ENCODE results near the gene INPP5A.

DNA sequence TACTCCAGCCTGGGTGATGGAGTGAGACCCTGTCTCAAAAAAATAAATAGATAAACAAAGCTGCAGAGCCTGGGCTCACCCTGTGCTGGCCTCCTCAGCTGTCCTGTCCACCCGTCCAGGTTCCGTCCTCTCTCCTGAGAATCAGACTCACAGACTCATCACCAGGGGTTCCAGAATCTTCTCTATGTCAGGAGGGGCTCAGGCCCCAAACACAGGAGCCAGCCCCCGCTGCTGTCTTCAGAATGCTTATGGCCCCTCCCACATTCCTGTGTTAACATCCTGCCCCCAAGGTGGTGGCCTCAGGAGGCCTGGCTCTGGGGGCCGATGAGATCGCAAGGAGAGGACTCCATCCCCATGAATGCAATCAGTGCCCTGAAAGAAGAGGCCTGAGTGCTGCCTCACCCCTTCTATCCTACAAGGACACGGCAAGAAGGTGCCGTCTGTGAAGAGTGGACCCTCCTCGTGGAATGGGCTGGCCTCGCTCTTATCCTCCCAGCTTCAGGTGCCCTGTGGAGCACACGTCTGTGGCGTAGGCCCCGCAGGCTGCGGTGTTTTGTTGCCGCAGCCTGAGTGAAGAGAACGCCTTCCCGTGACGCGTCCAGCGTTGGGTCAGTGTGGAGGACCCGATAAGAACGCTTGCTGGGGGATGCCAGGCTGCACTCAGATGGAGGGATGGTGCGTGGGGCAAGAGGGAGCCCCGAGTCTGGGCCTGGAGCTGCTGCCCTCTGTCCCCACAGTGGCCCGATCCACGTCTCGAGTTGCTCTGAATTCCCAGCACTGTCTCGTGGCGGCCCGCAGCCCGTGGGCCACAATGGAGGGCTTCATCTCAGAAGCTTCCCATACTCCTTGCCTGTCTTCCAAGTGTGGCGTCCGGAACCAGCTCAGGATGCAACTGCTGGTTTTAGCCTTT, 77.1 kb downstream of the INPP5A start:
- TF ChIP-seq, protein P1, sequence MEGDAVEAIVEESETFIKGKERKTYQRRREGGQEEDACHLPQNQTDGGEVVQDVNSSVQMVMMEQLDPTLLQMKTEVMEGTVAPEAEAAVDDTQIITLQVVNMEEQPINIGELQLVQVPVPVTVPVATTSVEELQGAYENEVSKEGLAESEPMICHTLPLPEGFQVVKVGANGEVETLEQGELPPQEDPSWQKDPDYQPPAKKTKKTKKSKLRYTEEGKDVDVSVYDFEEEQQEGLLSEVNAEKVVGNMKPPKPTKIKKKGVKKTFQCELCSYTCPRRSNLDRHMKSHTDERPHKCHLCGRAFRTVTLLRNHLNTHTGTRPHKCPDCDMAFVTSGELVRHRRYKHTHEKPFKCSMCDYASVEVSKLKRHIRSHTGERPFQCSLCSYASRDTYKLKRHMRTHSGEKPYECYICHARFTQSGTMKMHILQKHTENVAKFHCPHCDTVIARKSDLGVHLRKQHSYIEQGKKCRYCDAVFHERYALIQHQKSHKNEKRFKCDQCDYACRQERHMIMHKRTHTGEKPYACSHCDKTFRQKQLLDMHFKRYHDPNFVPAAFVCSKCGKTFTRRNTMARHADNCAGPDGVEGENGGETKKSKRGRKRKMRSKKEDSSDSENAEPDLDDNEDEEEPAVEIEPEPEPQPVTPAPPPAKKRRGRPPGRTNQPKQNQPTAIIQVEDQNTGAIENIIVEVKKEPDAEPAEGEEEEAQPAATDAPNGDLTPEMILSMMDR (IDR thresholded peaks at IDR 0.05) = no peak
- no peak for TF ChIP-seq EZH2 (IDR thresholded peaks at IDR 0.05)
- TF ChIP-seq EZH2phosphoT487 (IDR thresholded peaks at IDR 0.05) = no peak
